Measurements from ENCODE around the gene SYT9.

- no peak for TF ChIP-seq POLR2AphosphoS5 (IDR thresholded peaks at IDR 0.05; ENCODE audit: insufficient read depth in 1 of 2, low read depth in 1 of 2)
- TF ChIP-seq CTCF (IDR thresholded peaks at IDR 0.05) = no peak
- no peak for TF ChIP-seq POLR2A (IDR thresholded peaks at IDR 0.05)
Observed at GRCh38 chr11:7423946-7424345, 172.2 kb downstream of the SYT9 start.

Data from vagina (tissue), 2 donors.